Stimulated activated naive CD4-positive, alpha-beta T cell (primary cell): Measurements from ENCODE around the gene BCL2L13.
"Not testable (repeated sequence)": the region's sequence is repeated elsewhere in the genome, so short reads cannot be mapped to it uniquely, and the experiment has no call there.

Source experiments
- DNase-seq, 6 experiments: peaks; one replicate each; lab custom pipeline; 2025; lab: John Stamatoyannopoulos, UW

Gene BCL2L13

GRCh38 chr22:17636850-17637249, 1.7 kb upstream of the BCL2L13 start:
- not testable (repeated sequence) for DNase-seq

GRCh38 chr22:17637490-17638181, 921 bp upstream of the BCL2L13 start:
- DNase-seq = no peak

- DNase-seq = peak in 1 of 6 experiments; percentile 33
Observed at GRCh38 chr22:17638182-17638431, 450 bp upstream of the BCL2L13 start.

GRCh38 chr22:17639247-17639741, 737 bp downstream of the BCL2L13 start:
- DNase-seq = peak in 2 of 6 experiments; percentile 32 to 36

GRCh38 chr22:17641269-17641668, 2.7 kb downstream of the BCL2L13 start:
- DNase-seq = no peak

- not testable (repeated sequence) for DNase-seq
Observed at GRCh38 chr22:17642357-17642756, 3.8 kb downstream of the BCL2L13 start.

- no peak for DNase-seq
Observed at GRCh38 chr22:17647452-17647851, 8.9 kb downstream of the BCL2L13 start.

GRCh38 chr22:17647991-17648390, 9.4 kb downstream of the BCL2L13 start:
- DNase-seq = no peak

- no peak for DNase-seq
Observed at GRCh38 chr22:17648569-17648968, 10.0 kb downstream of the BCL2L13 start.

- no peak for DNase-seq
Observed at GRCh38 chr22:17655289-17655688, 16.7 kb downstream of the BCL2L13 start.

GRCh38 chr22:17656870-17657395, 18.4 kb downstream of the BCL2L13 start:
- DNase-seq = no peak

- DNase-seq = no peak
Observed at GRCh38 chr22:17664414-17665055, 26.0 kb downstream of the BCL2L13 start.

GRCh38 chr22:17665248-17665647, 26.7 kb downstream of the BCL2L13 start:
- DNase-seq = no peak

GRCh38 chr22:17665854-17666253, 27.3 kb downstream of the BCL2L13 start:
- DNase-seq = no peak

- not testable (repeated sequence) for DNase-seq
Observed at GRCh38 chr22:17671521-17672092, 33.0 kb downstream of the BCL2L13 start.

- DNase-seq = no peak
Observed at GRCh38 chr22:17672417-17672991, 33.9 kb downstream of the BCL2L13 start.

- DNase-seq = no peak
Observed at GRCh38 chr22:17674152-17674551, 35.6 kb downstream of the BCL2L13 start.

- no peak for DNase-seq
Observed at GRCh38 chr22:17675584-17675983, 37.0 kb downstream of the BCL2L13 start.

- DNase-seq = no peak
Observed at GRCh38 chr22:17678817-17679385, 40.3 kb downstream of the BCL2L13 start.

- DNase-seq = no peak
Observed at GRCh38 chr22:17684245-17684644, 45.7 kb downstream of the BCL2L13 start.

GRCh38 chr22:17692841-17693240, 54.3 kb downstream of the BCL2L13 start:
- no peak for DNase-seq

- no peak for DNase-seq
Observed at GRCh38 chr22:17694193-17694592, 55.6 kb downstream of the BCL2L13 start.
